ENCODE data around the gene CARS1.

Gene CARS1

DNA sequence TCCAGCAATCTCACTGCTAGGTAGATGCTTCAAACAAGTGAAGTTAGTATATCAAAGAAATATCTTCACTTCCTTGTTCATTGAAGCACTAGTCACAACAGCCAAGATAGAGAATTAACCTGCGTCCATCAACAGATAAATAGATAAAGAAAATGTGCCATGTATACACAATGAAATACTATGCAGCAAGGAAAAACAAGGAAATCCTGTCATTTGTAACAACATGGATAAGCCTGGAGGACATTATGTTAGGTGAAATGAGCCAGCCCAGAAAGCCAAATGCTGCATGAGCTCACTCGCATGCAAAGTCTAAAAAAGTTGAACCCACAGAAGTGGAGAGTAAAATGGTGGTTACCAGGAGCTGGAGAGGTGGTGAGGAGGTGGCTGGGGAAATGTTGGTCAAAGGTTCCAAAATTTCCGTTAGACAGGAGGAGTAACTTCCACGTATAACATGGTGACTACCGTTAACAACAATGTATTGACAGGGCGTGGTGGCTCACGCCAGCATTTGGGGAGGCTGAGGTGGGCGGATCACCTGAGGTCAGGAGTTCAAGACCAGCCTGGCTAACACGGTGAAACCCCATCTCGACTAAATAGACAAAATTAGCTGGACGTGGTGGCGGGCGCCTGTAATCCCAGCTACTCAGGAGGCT, 23.6 kb upstream of the CARS1 start:
- DNase-seq (ENCODE audit: low read depth), result no peak
- H3K4me3 ChIP-seq (ENCODE audit: low read length), result no peak overlapping the region
- TF ChIP-seq, protein P1, sequence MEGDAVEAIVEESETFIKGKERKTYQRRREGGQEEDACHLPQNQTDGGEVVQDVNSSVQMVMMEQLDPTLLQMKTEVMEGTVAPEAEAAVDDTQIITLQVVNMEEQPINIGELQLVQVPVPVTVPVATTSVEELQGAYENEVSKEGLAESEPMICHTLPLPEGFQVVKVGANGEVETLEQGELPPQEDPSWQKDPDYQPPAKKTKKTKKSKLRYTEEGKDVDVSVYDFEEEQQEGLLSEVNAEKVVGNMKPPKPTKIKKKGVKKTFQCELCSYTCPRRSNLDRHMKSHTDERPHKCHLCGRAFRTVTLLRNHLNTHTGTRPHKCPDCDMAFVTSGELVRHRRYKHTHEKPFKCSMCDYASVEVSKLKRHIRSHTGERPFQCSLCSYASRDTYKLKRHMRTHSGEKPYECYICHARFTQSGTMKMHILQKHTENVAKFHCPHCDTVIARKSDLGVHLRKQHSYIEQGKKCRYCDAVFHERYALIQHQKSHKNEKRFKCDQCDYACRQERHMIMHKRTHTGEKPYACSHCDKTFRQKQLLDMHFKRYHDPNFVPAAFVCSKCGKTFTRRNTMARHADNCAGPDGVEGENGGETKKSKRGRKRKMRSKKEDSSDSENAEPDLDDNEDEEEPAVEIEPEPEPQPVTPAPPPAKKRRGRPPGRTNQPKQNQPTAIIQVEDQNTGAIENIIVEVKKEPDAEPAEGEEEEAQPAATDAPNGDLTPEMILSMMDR (conservative IDR thresholded peaks at IDR 0.05; ENCODE audit: low read length), result no peak

DNA sequence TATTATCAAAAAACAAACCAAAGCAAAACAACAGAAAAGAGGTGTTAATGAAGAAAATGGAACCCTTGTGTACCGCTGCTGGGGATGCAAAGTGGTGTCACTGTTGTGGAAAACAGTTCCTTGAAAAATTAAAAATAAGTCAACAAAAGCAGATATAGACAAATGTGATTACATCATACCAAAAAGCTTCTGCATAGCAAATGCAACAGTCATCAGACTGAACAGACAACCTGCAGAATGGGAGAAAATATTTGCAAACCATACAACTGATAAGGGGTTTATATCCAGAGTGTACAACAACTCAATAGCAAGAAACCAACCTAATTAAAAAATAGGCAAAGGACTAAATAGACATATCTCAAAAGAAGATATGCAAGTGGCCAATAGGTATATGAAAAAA, 22.9 kb upstream of the CARS1 start:
- TF ChIP-seq, protein P1 (conservative IDR thresholded peaks at IDR 0.05; ENCODE audit: low read length), result no peak
- DNase-seq (ENCODE audit: low read depth), result no peak
- no peak overlapping the region for H3K4me3 ChIP-seq (ENCODE audit: low read length)

DNA sequence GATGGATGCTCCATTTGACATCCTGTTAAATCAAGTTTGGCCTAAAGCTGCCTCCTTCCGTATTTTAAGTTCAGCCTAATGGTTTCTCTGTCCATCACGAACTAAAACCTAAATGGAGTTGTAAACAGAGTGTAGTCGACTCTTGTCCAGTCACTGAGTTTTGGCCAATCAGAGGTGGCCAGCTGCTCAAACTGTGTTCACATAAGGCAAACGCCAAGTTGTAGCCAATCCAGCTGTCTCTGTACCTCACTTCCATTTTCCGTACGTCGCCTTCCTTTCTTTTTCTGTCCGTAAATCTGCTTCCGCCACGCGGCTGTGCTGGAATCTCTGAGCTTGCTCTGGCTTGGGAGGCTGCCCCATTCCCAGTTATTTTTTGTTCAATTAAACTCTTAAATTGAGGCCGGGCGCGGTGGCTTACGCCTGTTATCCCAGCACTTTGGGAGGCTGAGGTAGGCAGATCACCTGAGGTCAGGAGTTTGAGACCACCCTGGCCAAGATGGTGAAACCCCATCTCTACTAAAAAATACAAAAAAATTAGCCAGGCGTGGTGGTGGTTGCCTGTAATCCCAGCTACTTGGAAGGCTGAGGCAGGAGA, 20.7 kb upstream of the CARS1 start:
- TF ChIP-seq, protein P1 (conservative IDR thresholded peaks at IDR 0.05; ENCODE audit: low read length), result no peak
- no peak overlapping the region for H3K4me3 ChIP-seq (ENCODE audit: low read length)
- DNase-seq (ENCODE audit: low read depth), result no peak

DNA sequence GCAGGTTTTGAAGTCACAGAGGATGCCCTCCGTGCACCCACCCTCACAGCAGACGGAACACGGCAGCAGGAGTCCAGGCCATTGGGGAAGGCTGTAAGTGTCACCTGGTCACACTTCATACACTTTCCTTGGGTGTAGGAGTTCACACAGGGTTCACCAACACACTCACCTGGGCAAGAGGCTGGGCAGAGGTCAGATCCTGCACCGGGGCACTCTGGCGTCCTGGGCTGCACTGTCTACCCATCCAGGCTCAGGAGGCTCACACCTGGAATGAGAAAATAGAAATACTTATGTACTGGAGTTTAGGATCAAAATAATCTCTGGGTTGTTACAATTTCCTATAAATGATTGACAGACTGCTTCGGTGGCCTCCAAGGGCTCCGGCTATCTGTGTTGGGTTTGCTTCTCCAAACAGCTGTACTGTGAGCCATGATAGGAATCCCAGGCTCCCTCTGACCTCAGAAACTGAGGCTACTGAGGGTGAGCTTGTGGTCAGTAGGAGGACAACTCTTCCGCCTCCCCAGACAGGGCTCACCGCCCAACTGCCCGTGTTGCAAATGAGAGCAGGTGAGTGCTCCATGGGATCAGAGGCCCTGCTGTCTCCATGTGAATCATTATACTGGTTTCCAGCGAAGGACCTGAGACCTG, 20.1 kb upstream of the CARS1 start:
- TF ChIP-seq, protein P1 (conservative IDR thresholded peaks at IDR 0.05; ENCODE audit: low read length), result no peak
- no peak for DNase-seq (ENCODE audit: low read depth)
- no peak overlapping the region for H3K4me3 ChIP-seq (ENCODE audit: low read length)

DNA sequence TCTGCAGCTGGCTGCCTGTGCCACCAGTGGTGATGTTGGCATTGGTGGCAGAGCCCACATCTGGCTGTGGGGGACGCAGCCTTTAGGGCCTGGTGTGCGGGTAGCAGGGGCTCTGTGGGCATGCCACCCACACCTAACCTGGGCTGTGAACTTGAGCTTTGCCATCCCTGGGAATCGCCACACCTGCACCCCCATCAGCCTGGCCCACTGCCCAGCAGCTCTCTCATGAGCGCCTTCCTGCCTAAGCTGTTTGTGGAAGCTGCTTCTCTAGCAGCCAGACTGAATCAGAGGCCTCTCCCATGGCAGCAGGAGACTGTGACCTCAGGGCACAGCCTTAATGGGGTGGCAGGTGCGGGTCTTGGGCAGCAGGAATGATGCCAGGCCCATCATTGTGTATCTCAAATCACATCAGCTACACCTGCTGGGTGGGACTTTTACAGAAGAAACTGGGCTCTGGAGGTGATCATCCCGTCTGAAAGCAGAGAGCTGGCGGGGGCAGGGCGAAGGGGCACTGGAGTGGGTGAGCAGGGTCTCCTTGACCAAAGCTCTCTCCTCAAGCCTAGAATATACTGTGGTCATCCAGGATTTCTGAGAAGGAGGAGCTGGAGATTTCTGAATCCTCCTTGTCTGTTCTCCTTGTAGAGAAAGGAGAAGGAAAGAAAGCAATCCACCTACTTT, 17.8 kb upstream of the CARS1 start:
- TF ChIP-seq, protein P1 (conservative IDR thresholded peaks at IDR 0.05; ENCODE audit: low read length), result no peak
- H3K4me3 ChIP-seq (ENCODE audit: low read length), result no peak overlapping the region
- DNase-seq (ENCODE audit: low read depth), result no peak

DNA sequence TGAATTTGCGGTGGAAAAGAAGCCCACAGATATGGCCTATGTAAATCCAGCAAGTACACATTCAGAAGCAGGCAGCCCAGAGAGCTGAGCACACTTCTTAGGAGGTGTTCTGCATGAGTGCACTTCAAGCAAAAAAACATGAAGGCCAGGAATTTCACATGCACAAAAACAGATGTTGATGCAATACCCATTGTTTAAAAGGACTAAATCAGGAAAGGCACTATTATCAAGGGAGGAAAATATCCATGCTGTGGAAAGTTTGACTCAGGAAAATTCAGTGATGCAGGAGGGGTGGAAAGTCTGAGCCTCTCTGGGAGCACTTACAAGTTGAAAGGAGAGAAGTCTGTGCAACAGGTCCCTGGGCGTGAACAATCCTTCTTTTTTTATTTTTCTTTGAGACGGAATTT, 15.8 kb upstream of the CARS1 start:
- H3K4me3 ChIP-seq (ENCODE audit: low read length), result no peak overlapping the region
- DNase-seq (ENCODE audit: low read depth), result peak; percentile 78
- TF ChIP-seq, protein P1 (conservative IDR thresholded peaks at IDR 0.05; ENCODE audit: low read length), result no peak

All from AG10803 (cell line).